BE2C (cell line): Measurements from ENCODE around the gene CEP164.

Experiments used
- DNase-seq: peaks from one replicate; pipeline ENCODE4 v3.0.0-alpha.2; 2020
- H3K27me3 ChIP-seq: fragments of 250-450 bp; sonication (Bioruptor Pico); 2 replicates; pipeline ENCODE4 v1.5.1; 2020; ENCODE audit warnings: mild to moderate bottlenecking
- H3K36me3 ChIP-seq: fragments of 250-450 bp; sonication (Bioruptor Pico); 2 replicates; pipeline ENCODE4 v1.5.1; 2020; ENCODE audit warnings: mild to moderate bottlenecking
- H3K4me1 ChIP-seq: fragments of 250-450 bp; sonication (Bioruptor Pico); 2 replicates; pipeline ENCODE4 v1.5.1; 2020
- H3K4me3 ChIP-seq: 2 replicates; pipeline ENCODE4 v1.5.1; 2011; ENCODE audit warnings: low read depth, low read length
- H3K9me3 ChIP-seq: fragments of 250-450 bp; sonication (Bioruptor Pico); 2 replicates; pipeline ENCODE4 v1.5.1; 2020
- TF ChIP-seq, protein P1 (sequence below): IDR thresholded peaks from 2 replicates; pipeline ENCODE4 v1.5.1; 2012; ENCODE audit warnings: mild to moderate bottlenecking, low read depth, low read length

CEP164 gene

DNA sequence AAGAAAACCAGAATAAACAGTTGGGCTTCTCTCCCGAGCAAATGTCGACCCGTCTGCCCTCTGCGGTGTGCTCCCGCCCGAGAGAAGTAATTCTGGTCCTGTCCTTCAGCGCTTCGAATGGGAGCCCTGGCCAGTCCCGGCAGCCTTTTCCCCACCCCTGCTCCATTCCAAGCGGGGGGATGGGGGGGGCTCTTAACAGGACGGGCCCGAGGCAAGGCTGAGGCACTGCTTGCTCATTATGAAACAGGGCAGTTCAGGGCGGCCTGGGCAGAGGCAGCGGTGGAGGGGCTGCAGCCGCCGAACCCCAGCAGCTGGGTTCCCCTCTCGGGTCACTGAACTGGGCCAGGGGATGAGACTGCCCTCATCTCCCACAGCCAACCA, 27.4 kb upstream of the CEP164 start:
- peaks cover 11% of the 10 kb centered on the region for H3K4me1 ChIP-seq
- H3K36me3 ChIP-seq = peaks cover 3% of the 10 kb centered on the region; the same call in 1 of the 2 replicates
- H3K4me3 ChIP-seq = no peak overlapping the region
- no peaks in the 10 kb centered on the region for H3K27me3 ChIP-seq
- TF ChIP-seq, protein P1, sequence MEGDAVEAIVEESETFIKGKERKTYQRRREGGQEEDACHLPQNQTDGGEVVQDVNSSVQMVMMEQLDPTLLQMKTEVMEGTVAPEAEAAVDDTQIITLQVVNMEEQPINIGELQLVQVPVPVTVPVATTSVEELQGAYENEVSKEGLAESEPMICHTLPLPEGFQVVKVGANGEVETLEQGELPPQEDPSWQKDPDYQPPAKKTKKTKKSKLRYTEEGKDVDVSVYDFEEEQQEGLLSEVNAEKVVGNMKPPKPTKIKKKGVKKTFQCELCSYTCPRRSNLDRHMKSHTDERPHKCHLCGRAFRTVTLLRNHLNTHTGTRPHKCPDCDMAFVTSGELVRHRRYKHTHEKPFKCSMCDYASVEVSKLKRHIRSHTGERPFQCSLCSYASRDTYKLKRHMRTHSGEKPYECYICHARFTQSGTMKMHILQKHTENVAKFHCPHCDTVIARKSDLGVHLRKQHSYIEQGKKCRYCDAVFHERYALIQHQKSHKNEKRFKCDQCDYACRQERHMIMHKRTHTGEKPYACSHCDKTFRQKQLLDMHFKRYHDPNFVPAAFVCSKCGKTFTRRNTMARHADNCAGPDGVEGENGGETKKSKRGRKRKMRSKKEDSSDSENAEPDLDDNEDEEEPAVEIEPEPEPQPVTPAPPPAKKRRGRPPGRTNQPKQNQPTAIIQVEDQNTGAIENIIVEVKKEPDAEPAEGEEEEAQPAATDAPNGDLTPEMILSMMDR = no peak
- peak; percentile 20 for DNase-seq
- no peaks in the 10 kb centered on the region for H3K9me3 ChIP-seq

- no peaks in the 10 kb centered on the region for H3K36me3 ChIP-seq
- TF ChIP-seq, protein P1 = no peak
- H3K4me3 ChIP-seq = no peak overlapping the region
- DNase-seq = no peak
- H3K9me3 ChIP-seq = no peaks in the 10 kb centered on the region
- no peaks in the 10 kb centered on the region for H3K27me3 ChIP-seq
- H3K4me1 ChIP-seq = peaks cover 11% of the 10 kb centered on the region
Observed at GRCh38 chr11:117300773-117301172, 26.9 kb upstream of the CEP164 start.

DNA sequence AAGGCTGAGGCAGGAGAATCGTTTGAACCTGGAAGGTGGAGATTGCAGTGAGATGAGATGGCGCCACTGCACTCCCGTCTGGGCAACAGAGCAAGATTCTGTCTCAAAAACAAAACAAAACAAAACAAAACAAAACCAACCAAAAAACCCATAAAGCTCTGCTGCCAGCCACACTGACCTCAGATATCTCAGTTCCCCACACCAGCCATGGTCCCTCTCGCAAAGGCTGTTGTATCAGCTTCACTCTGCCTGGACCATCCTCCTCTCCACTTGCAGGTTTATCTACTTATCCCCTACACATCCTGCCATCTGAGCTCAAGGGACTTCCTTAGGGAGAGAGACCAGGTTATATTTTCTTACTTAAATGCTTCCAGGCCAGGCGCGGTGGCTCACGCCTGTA, 25.4 kb upstream of the CEP164 start:
- no peak overlapping the region for H3K4me3 ChIP-seq
- H3K36me3 ChIP-seq = no peaks in the 10 kb centered on the region
- no peaks in the 10 kb centered on the region for H3K27me3 ChIP-seq
- TF ChIP-seq, protein P1 = no peak
- peaks cover 11% of the 10 kb centered on the region for H3K4me1 ChIP-seq
- DNase-seq = no peak
- no peaks in the 10 kb centered on the region for H3K9me3 ChIP-seq

GRCh38 chr11:117303101-117303500, 24.6 kb upstream of the CEP164 start:
- no peak for DNase-seq
- TF ChIP-seq, protein P1 = no peak
- peaks cover 11% of the 10 kb centered on the region for H3K4me1 ChIP-seq

DNA sequence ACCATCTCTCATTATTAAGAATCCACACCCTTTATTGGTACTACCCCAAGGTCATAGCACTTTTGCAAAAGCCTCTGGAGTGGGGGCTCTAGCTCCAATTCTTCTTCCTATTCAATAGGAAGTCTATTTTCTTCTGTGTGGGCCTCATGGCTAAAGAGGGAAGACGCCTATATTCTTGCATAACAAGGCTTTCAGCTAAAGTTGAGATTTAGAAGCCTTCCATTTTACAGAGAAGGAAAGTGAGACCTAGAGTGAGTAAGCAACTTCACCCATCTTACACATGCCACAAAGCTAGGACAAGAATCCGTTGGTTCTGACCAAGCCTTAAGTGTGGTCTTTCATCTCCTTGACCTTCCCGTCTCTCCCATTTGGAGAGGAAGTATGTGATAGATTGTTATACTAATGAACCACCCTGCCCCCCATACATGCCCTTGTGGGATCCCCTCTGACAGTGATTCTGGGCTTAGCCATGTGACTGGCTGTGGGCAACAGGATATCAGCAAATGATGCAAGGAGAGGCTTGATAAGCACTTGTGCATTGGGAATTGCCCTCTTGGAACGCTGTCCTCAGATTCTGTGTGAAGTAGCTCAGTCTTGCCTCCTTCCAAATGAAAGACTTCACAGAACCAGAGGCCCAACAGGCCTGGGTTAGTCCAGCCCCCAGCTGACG, 23.9 kb upstream of the CEP164 start:
- no peak for DNase-seq
- Histone ChIP-seq H3K9me3 (no peaks in the 10 kb centered on the region), H3K27me3 (no peaks in the 10 kb centered on the region), H3K36me3 (no peaks in the 10 kb centered on the region), H3K4me1 (peaks cover 11% of the 10 kb centered on the region), H3K4me3 (no peak overlapping the region)
- TF ChIP-seq, protein P1 = no peak

More at GRCh38 chr11:117303101-117303500, 24.6 kb upstream of the CEP164 start:
- Histone ChIP-seq H3K36me3 (no peaks in the 10 kb centered on the region), H3K9me3 (no peaks in the 10 kb centered on the region), H3K4me3 (no peak overlapping the region), H3K27me3 (no peaks in the 10 kb centered on the region)

DNA sequence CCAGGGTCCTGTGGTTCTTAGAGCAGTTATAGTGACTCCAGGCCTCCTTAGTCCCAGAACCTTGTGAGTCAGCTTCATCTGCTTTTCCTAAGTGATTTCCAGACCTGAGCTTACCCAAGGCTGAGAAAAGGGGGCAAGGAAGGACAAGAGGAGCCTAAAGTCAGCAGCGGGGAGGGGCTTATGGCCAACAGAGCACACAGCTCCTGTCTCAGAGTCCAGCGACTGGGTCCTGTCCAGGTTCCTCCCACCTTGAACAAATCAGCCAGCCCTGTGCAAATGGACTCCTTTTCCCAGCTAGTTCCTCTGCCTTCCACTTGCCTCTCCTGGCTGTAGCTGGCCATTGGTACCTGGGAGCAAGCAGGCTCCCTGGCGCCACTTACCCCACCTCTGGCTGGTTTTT, 22.5 kb upstream of the CEP164 start:
- Histone ChIP-seq H3K4me3 (no peak overlapping the region), H3K9me3 (no peaks in the 10 kb centered on the region), H3K36me3 (no peaks in the 10 kb centered on the region), H3K27me3 (no peaks in the 10 kb centered on the region), H3K4me1 (peaks cover 2% of the 10 kb centered on the region)
- TF ChIP-seq, protein P1 = no peak
- DNase-seq = no peak
